Cardiac muscle cell (in vitro differentiated cells and primary cell): ENCODE results near the gene BAG2. TPM values are rescaled to one million over a fixed set of nuclear protein-coding genes. Genes with fewer than 3 reads are reported as not detected.
A peak's percentile ranks its signal among the peaks of the same experiment; 100 is the strongest.

Experiments
- DNase-seq, 2 donors: peaks; one replicate each; pipeline versions ENCODE4 v3.0.0 to v3.0.0-alpha.2; 2010 to 2017; ENCODE audit warnings: low read depth in 1 of 2, low spot score in 1 of 2
- H3K27ac ChIP-seq: fragments of 200-600 bp; sonication (generic); 2 replicates; pipeline ENCODE4 v1.5.1; 2016
- H3K27me3 ChIP-seq: fragments of 200-600 bp; sonication (generic); 2 replicates; pipeline ENCODE4 v1.6.0; 2016; ENCODE audit warnings: control low read depth
- H3K36me3 ChIP-seq: fragments of 200-600 bp; sonication (generic); 2 replicates; pipeline ENCODE4 v1.5.1; 2016; ENCODE audit warnings: control low read depth
- H3K4me1 ChIP-seq: fragments of 200-600 bp; sonication (generic); 2 replicates; pipeline ENCODE4 v1.8.1; 2017; ENCODE audit warnings: low read depth, mild to moderate bottlenecking, mixed run types
- H3K4me3 ChIP-seq: fragments of 200-600 bp; sonication (generic); 2 replicates; pipeline ENCODE4 v1.5.1; 2016; ENCODE audit warnings: mild to moderate bottlenecking
- H3K9me3 ChIP-seq: fragments of 200-600 bp; sonication (generic); 2 replicates; pipeline ENCODE4 v1.5.1; 2017; ENCODE audit warnings: low read depth, mild to moderate bottlenecking, control low read depth
- polyA plus RNA-seq: library from polyadenylated mRNA; unstranded; fragments of >200 nt; fragmentation: Nextera tagmentation; extraction: Ambion mirVana; gene quantifications from 2 replicates; pipeline ENCODE4 v1.2.1, GENCODE V29; 2016
- total RNA-seq: library from RNA; depleted of rRNA; stranded (reverse); fragments of >200 nt; gene quantifications from 2 replicates; pipeline ENCODE4 v1.2.3, GENCODE V29; 2016
- TF ChIP-seq, protein P1 (sequence below): IDR thresholded peaks from 2 replicates; pipeline ENCODE4 v1.5.1; 2012; ENCODE audit warnings: low read depth, mild to moderate bottlenecking, low read length

Gene BAG2
- total and polyA plus RNA-seq, 2 experiments from 2014 or later: 6.6 to 8.7 TPM

DNA sequence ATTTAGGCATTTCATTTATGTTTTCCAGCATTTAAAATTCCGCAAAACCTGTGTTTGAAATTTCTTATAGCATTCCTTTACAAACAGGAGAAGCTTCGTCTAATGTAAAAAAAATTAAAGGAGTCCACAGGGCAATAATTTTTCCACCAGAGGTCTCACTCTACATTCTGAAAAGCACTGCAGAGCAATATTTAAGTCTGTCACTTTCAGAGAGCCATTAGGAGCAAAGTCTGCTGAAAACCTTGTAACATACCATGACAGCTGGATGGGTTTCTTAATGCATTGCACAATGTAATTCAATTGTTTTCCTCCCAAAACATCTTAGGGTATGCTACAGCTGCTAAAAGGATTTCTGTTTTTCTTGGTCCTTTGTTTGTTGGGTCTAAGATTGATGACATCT, 18.0 kb downstream of the BAG2 start:
- no peaks in the 10 kb centered on the region for H3K9me3 ChIP-seq
- H3K4me1 ChIP-seq: no peaks in the 10 kb centered on the region
- peaks cover 40% of the 10 kb centered on the region for H3K36me3 ChIP-seq
- H3K27ac ChIP-seq: peak overlapping the region; percentile 18
- DNase-seq: peak in 1 of 2 donors; percentile 75
- no peaks in the 10 kb centered on the region for H3K27me3 ChIP-seq
- TF ChIP-seq, protein P1, sequence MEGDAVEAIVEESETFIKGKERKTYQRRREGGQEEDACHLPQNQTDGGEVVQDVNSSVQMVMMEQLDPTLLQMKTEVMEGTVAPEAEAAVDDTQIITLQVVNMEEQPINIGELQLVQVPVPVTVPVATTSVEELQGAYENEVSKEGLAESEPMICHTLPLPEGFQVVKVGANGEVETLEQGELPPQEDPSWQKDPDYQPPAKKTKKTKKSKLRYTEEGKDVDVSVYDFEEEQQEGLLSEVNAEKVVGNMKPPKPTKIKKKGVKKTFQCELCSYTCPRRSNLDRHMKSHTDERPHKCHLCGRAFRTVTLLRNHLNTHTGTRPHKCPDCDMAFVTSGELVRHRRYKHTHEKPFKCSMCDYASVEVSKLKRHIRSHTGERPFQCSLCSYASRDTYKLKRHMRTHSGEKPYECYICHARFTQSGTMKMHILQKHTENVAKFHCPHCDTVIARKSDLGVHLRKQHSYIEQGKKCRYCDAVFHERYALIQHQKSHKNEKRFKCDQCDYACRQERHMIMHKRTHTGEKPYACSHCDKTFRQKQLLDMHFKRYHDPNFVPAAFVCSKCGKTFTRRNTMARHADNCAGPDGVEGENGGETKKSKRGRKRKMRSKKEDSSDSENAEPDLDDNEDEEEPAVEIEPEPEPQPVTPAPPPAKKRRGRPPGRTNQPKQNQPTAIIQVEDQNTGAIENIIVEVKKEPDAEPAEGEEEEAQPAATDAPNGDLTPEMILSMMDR: peak; percentile 58
- H3K4me3 ChIP-seq: no peak overlapping the region

DNA sequence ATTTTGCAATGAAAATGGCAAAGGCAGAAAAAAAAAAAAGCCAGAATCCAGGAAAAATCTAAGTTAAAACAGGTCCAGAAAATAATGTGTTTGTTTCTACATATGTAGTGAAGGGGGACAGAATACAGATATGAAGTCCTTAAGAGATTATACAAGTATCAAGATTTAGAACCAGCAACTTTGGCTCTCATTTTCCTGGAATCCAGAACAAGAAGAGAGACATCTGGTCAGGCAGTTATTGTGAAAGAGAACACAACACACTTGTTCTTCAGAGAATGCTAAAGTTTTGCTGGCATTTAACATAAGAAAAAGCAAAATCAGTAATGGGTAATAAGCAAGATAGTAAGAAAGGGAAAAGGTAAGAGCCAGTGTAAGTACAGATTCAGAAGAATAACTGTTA, 21.1 kb downstream of the BAG2 start:
- no peaks in the 10 kb centered on the region for H3K4me1 ChIP-seq
- no peaks in the 10 kb centered on the region for H3K9me3 ChIP-seq
- no peaks in the 10 kb centered on the region for H3K27me3 ChIP-seq
- H3K36me3 ChIP-seq: peaks cover 36% of the 10 kb centered on the region
- H3K27ac ChIP-seq: no peak overlapping the region
- peak in 1 of 2 donors; percentile 68 for DNase-seq
- TF ChIP-seq, protein P1: no peak
- no peak overlapping the region for H3K4me3 ChIP-seq

DNA sequence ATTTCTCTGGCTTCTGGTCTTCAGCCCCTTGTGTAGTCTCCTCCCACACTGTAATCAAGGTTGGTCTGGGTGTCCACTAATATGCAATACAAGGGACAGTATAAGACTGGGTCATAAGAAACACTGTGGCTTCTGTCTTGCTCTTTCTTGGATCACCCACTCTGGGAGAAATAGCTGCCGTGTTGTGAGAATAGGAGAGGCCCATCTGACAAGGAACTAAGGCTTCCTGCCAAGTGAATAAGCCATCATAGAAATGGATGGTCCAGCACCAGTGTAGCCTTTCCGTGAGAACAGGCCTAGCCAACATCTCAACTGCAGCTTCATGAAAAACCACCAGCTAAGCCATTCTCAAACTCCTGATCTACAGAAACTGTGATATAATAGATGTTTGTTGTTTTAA, 23.3 kb downstream of the BAG2 start:
- Histone ChIP-seq H3K4me3 (no peak overlapping the region), H3K27me3 (no peaks in the 10 kb centered on the region), H3K9me3 (no peaks in the 10 kb centered on the region), H3K4me1 (no peaks in the 10 kb centered on the region), H3K36me3 (peaks cover 25% of the 10 kb centered on the region), H3K27ac (no peak overlapping the region)
- DNase-seq: no peak
- TF ChIP-seq, protein P1: no peak

DNA sequence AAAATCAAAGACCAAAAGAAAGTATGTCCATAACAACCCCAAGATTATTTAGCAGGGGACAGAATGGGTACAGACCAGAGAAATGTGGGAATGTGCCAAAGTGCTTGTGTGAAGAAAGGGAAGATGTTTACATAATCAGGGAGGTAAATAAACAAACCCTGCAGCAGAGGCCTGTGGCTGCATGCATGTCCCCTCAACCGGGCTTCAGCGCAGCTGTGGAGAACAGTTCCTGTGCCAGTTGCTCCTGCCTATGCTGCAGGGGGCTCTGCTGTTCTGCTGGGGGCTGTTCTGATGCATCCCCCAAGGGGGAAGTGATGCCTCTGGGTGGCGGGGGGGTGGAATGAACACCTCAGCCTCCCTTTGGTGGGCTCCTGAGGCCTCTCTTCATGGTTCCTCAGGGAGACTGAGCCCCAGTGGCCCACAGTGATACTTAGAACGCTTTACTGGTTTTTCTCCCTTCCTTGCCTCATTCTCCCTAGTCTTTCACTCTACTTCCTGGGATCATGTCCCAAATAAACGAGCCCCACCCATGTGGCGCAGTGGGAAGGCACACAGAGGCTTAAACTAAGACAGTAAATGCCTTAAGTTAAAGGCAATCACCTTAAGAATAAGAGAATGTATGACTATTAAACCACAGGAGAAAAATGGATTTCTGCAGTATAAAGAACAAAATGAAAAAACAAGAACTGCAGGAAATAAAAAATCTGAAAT, 27.0 kb downstream of the BAG2 start:
- DNase-seq: no peak
- H3K36me3 ChIP-seq: peaks cover under 1% of the 10 kb centered on the region
- H3K4me3 ChIP-seq: no peak overlapping the region
- TF ChIP-seq, protein P1: no peak
- no peaks in the 10 kb centered on the region for H3K27me3 ChIP-seq
- no peaks in the 10 kb centered on the region for H3K4me1 ChIP-seq
- H3K9me3 ChIP-seq: no peaks in the 10 kb centered on the region
- H3K27ac ChIP-seq: no peak overlapping the region

DNA sequence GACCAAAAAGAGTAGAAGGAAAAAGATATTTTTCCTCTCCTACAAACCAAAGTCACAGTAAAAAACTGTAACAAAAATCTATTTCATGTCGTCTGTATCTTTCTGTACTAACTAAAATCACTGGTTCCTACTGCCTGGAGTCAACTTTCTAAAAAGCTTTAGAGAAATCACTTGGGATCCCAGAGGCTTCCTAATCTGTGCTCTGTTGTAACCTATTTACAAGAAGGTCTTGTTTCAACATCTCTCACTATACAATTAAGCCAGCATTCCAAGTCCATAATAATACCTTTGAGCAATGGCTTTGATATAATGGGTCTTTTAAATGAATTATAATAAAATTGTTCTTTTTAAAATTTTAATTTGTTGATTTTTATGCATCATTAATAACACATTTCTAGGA, 29.6 kb downstream of the BAG2 start:
- no peaks in the 10 kb centered on the region for H3K9me3 ChIP-seq
- DNase-seq: peak in 1 of 2 donors; percentile 40
- H3K4me1 ChIP-seq: no peaks in the 10 kb centered on the region
- no peaks in the 10 kb centered on the region for H3K36me3 ChIP-seq
- TF ChIP-seq, protein P1: no peak
- no peak overlapping the region for H3K27ac ChIP-seq
- no peaks in the 10 kb centered on the region for H3K27me3 ChIP-seq
- H3K4me3 ChIP-seq: no peak overlapping the region
